Mammary epithelial cell (primary cell): ENCODE measurements around the gene SNRK.

Experiments
- CTCF ChIP-seq, 2 donors: IDR thresholded peaks in 1 of 2; conservative IDR thresholded peaks in 1 of 2; 2 replicates each; pipeline ENCODE4 v1.5.1; 2011 to 2012; ENCODE audit warnings: inconsistent platforms in 2 of 2, low read length in 2 of 2, mild to moderate bottlenecking in 2 of 2, control low read depth in 1 of 2, low read depth in 1 of 2; ENCODE audit not compliant: insufficient read depth in 1 of 2; ENCODE audit errors: extremely low read depth in 1 of 2
- EZH2 ChIP-seq: IDR thresholded peaks from 2 replicates; pipeline ENCODE4 v1.6.1; 2012; ENCODE audit warnings: low read length, inconsistent platforms, borderline replicate concordance

GRCh38 chr3:43248185-43248583 is 38.2 kb upstream of the SNRK start:
- TF ChIP-seq CTCF (conservative IDR thresholded peaks at IDR 0.05 in 1 of 2, IDR thresholded peaks at IDR 0.05 in 1 of 2; ENCODE audit: extremely low read depth in 1 of 2, insufficient read depth in 1 of 2, low read depth in 1 of 2, low read length in 2 of 2) (no peak), EZH2 (no peak)
